Mammary epithelial cell (primary cell): ENCODE data around the gene FBXO41.

Source experiments
- EZH2 ChIP-seq: IDR thresholded peaks from 2 replicates; pipeline ENCODE4 v1.6.1; 2012; ENCODE audit warnings: low read length, inconsistent platforms, borderline replicate concordance
- TF ChIP-seq, protein P1 (sequence below), 2 donors: IDR thresholded peaks in 1 of 2; conservative IDR thresholded peaks in 1 of 2; 2 replicates each; pipeline ENCODE4 v1.5.1; 2011 to 2012; ENCODE audit warnings: inconsistent platforms in 2 of 2, low read length in 2 of 2, mild to moderate bottlenecking in 2 of 2, control low read depth in 1 of 2, low read depth in 1 of 2; ENCODE audit not compliant: insufficient read depth in 1 of 2; ENCODE audit errors: extremely low read depth in 1 of 2

- TF ChIP-seq, protein P1, sequence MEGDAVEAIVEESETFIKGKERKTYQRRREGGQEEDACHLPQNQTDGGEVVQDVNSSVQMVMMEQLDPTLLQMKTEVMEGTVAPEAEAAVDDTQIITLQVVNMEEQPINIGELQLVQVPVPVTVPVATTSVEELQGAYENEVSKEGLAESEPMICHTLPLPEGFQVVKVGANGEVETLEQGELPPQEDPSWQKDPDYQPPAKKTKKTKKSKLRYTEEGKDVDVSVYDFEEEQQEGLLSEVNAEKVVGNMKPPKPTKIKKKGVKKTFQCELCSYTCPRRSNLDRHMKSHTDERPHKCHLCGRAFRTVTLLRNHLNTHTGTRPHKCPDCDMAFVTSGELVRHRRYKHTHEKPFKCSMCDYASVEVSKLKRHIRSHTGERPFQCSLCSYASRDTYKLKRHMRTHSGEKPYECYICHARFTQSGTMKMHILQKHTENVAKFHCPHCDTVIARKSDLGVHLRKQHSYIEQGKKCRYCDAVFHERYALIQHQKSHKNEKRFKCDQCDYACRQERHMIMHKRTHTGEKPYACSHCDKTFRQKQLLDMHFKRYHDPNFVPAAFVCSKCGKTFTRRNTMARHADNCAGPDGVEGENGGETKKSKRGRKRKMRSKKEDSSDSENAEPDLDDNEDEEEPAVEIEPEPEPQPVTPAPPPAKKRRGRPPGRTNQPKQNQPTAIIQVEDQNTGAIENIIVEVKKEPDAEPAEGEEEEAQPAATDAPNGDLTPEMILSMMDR (conservative IDR thresholded peaks at IDR 0.05 in 1 of 2, IDR thresholded peaks at IDR 0.05 in 1 of 2; ENCODE audit: extremely low read depth in 1 of 2, insufficient read depth in 1 of 2, low read depth in 1 of 2, low read length in 2 of 2) = no peak
- no peak for TF ChIP-seq EZH2
These were observed 30.4 kb downstream of the FBXO41 start for GRCh38 chr2:73253901-73254300.
